Lung (tissue), 12 donors: ENCODE data around the gene CAV2. TPM values are rescaled to one million over a fixed set of nuclear protein-coding genes. Genes with fewer than 3 reads are reported as not detected.

ENCODE experiments used
- ATAC-seq: fragments of 200-7000 bp; cut with Tn5 transposase; one replicate; pipeline ENCODE4 v1.9.1; 2020; ENCODE audit warnings: moderate number of reproducible peaks; ENCODE audit not compliant: insufficient read depth, low FRiP score
- DNase-seq, 3 donors: peaks; one replicate each; pipeline ENCODE4 v3.0.0-alpha.2; 2013 to 2017
- H3K27ac ChIP-seq, 2 donors: one replicate each; pipeline ENCODE4 v1.5.1; 2013; ENCODE audit warnings: mild to moderate bottlenecking in 2 of 2, moderate library complexity in 2 of 2, control low read depth in 1 of 2, inconsistent platforms in 1 of 2, low read depth in 1 of 2, low read length in 1 of 2
- H3K27me3 ChIP-seq, 3 donors: one replicate each; pipeline ENCODE4 v1.5.1; 2013; ENCODE audit warnings: low read length in 2 of 3; ENCODE audit not compliant: control insufficient read depth in 3 of 3, insufficient read depth in 3 of 3
- H3K36me3 ChIP-seq, 4 donors: one replicate each; pipeline ENCODE4 v1.5.1; 2013; ENCODE audit warnings: low read length in 4 of 4, mild to moderate bottlenecking in 1 of 4, moderate library complexity in 1 of 4; ENCODE audit not compliant: control insufficient read depth in 4 of 4, insufficient read depth in 4 of 4
- H3K4me1 ChIP-seq, 5 donors: one replicate each; pipeline ENCODE4 v1.5.1; 2013; ENCODE audit warnings: low read length in 5 of 5, mild to moderate bottlenecking in 2 of 5, moderate library complexity in 1 of 5; ENCODE audit not compliant: control insufficient read depth in 5 of 5, insufficient read depth in 5 of 5
- H3K4me3 ChIP-seq: one replicate; pipeline ENCODE4 v1.5.1; 2013; ENCODE audit warnings: mild to moderate bottlenecking, control low read depth, moderate library complexity
- H3K9ac ChIP-seq, 2 donors: one replicate each; pipeline ENCODE4 v1.5.1; 2013; ENCODE audit warnings: low read length in 2 of 2, control low read depth in 1 of 2; ENCODE audit not compliant: insufficient read depth in 1 of 2
- H3K9me3 ChIP-seq, 4 donors: one replicate each; pipeline ENCODE4 v1.5.1; 2013; ENCODE audit warnings: low read length in 3 of 4, mild to moderate bottlenecking in 1 of 4, moderate library complexity in 1 of 4; ENCODE audit not compliant: control insufficient read depth in 4 of 4, insufficient read depth in 3 of 4
- WGBS, 2 donors: extraction: QIAGEN DNeasy Blood & Tissue Kit; methylation state at CpG; one replicate each; pipeline ENCODE4 v1.1.7; 2013; 5-methylcytosine and 5-hydroxymethylcytosine counted together
- polyA plus RNA-seq, 2 donors: library from polyadenylated mRNA; stranded (reverse); fragments of 200-250 nt; gene quantifications; one replicate each; pipeline ENCODE4 v1.2.1, GENCODE V29; 2013
- total RNA-seq, 2 donors: library from RNA; depleted of rRNA in 1 of 2; stranded (reverse); fragments of >200 nt in 1 of 2; gene quantifications; one replicate each; pipeline ENCODE4 v1.2.1, GENCODE V29; 2014 to 2021
- TF ChIP-seq, protein P1 (sequence below): IDR thresholded peaks from 2 replicates; pipeline ENCODE4 v1.5.1; 2012; ENCODE audit warnings: mild to moderate bottlenecking; ENCODE audit errors: control extremely low read depth, extremely low read depth
- donor health status: control.
- donor health status: control.
- donor health status: Bipolar disorder and iron deficiency.
- donor health status: healthy.
- donor health status: DM: yes; HTN: yes; CAD: no.

CAV2 gene
- total and polyA plus RNA-seq, 4 donors: 57.9 to 214 (median 106) TPM

DNA sequence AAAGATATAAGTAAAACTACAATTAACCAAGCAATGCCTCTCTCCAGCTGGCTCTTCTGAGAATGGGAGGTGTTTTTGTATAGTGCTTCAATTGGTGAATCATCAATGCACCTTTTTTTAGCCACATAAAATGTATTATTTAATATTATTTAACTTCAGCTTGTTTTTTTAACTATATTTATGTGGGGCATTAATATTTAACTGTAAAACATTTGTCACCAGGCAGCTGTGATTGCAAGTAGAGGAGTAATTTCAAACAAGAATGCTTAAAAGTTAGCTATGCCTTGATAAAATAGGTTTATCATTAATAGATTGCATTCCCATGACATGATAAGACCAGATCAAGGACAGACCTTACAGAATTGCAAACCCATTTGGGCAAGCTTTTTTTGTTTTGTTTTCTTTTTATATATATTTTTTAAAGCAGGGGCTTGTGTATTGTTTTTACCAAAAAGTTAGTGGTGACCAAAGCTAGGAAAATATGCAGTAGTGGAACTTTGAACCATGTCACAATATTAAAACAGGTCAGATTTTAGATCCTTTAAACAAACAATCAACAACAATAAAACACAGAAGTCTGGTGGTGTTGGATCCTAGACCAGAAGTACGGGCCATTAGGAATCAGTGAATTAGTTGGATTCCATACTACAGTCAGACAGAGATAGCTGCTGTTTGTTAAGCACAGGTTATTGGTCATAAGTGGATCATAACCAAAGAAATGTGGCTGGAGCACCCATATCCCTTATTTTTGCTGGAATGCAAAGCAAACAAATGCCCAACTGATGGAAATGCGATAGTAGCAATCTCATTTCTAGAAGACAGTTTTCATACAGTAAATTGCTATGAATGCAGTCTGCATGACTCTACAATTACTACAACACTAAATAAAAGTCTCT lies 2.9 kb downstream of the CAV2 start:
- Histone ChIP-seq H3K27ac (peak overlapping the region in 1 of 2 donors; percentile 99), H3K4me3 (no peak overlapping the region), H3K27me3 (no peaks in the 10 kb centered on the region), H3K9ac (no peak overlapping the region), H3K9me3 (no peaks in the 10 kb centered on the region), H3K4me1 (peaks cover 4 to 23% (median 7%) of the 10 kb centered on the region in 5 donors), H3K36me3 (peaks cover 0 to 4% (median 2%) of the 10 kb centered on the region in 4 donors)
- WGBS, 2 donors: 76 to 79% methylated on average over 2 of the region's 2 CpGs
- DNase-seq (no peak), ATAC-seq (no peak)
- TF ChIP-seq, protein P1, sequence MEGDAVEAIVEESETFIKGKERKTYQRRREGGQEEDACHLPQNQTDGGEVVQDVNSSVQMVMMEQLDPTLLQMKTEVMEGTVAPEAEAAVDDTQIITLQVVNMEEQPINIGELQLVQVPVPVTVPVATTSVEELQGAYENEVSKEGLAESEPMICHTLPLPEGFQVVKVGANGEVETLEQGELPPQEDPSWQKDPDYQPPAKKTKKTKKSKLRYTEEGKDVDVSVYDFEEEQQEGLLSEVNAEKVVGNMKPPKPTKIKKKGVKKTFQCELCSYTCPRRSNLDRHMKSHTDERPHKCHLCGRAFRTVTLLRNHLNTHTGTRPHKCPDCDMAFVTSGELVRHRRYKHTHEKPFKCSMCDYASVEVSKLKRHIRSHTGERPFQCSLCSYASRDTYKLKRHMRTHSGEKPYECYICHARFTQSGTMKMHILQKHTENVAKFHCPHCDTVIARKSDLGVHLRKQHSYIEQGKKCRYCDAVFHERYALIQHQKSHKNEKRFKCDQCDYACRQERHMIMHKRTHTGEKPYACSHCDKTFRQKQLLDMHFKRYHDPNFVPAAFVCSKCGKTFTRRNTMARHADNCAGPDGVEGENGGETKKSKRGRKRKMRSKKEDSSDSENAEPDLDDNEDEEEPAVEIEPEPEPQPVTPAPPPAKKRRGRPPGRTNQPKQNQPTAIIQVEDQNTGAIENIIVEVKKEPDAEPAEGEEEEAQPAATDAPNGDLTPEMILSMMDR: no peak

DNA sequence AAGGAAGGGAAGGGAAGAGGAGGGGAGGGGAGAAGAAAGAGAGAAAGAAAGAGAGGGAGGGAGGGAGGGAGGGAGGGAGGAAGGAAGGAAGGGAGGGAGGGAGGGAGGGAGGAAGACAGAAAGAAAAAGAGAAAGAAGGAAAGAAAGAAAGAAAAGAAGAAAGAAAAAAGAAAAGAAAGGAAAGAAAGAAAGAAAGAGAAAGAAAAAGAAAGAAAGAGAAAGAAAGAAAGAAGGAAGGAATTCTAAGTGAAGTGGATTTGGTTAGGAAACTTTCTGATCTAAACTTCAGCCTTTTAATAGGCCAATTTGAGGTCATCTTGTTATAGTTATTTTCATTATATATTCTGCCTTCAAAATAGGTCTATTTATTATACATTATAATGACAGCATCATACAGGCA lies 4.3 kb downstream of the CAV2 start:
- ATAC-seq (no peak), DNase-seq (no peak)
- peaks cover 4 to 22% (median 7%) of the 10 kb centered on the region in 5 donors for H3K4me1 ChIP-seq
- no peak overlapping the region for H3K9ac ChIP-seq
- peak overlapping the region in 1 of 2 donors; percentile 34 for H3K27ac ChIP-seq
- no peaks in the 10 kb centered on the region for H3K9me3 ChIP-seq
- no peak overlapping the region for H3K4me3 ChIP-seq
- TF ChIP-seq, protein P1: no peak
- H3K36me3 ChIP-seq: peaks cover 0 to 4% (median 2%) of the 10 kb centered on the region in 4 donors
- no peaks in the 10 kb centered on the region for H3K27me3 ChIP-seq

DNA sequence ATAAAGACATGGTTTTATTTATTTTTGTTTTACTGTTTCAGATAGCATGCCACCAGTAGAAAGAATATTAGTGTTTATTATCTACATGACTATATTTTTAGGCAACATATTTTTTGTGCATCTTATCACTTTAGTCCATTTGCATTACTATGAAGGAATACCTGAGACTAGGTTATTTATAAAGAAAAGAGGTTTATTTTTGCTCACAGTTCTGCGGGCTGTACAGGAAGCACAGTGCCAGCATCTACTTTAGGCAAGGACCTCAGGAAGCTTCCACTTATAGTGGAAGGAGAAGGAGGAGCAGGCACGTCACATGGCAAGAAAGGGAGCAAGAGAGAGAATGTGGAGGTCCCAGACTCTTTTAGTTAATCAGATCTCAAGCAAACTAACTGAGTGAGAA lies 5.7 kb downstream of the CAV2 start:
- Histone ChIP-seq H3K9me3 (no peaks in the 10 kb centered on the region), H3K4me1 (peaks cover 0 to 18% (median 7%) of the 10 kb centered on the region in 5 donors), H3K4me3 (no peak overlapping the region), H3K36me3 (peaks cover 0 to 4% (median 3%) of the 10 kb centered on the region in 4 donors), H3K27ac (peak overlapping the region; percentile 26 to 60), H3K9ac (no peak overlapping the region), H3K27me3 (no peaks in the 10 kb centered on the region)
- ATAC-seq (no peak), DNase-seq (no peak)
- TF ChIP-seq, protein P1: no peak
- WGBS, 2 donors: 61 to 76% methylated on average over 2 of the region's 2 CpGs
